ENCODE data around the gene EDEM2.
"Not testable (repeated sequence)": the region's sequence is repeated elsewhere in the genome, so short reads cannot be mapped to it uniquely, and the experiment has no call there.

The EDEM2 gene

GRCh38 chr20:35187584-35188190 lies 40.6 kb upstream of the EDEM2 start:
- H3K27ac ChIP-seq: no peak overlapping the region
- ChIA-PET POLR2A (ENCODE audit: low non-redundant PET) (interaction anchor here (0.6 kb wide), 1 partner anchor 9 kb away, joined by 13 read pairs; no protein-coding TSS in a partner anchor), CTCF (interaction anchor here (0.5 to 1.5 kb wide), 5 partner anchors 43 to 459 kb away, joined by 3 to 6 read pairs (median 3); no protein-coding TSS in a partner anchor)
- no peak for TF ChIP-seq CTCF (conservative IDR thresholded peaks at IDR 0.05; ENCODE audit: low read depth)
- no peak for DNase-seq (ENCODE audit: low spot score)

GRCh38 chr20:35186691-35187289 lies 39.7 kb upstream of the EDEM2 start:
- CTCF ChIA-PET: interaction anchor here (1.5 kb wide), 1 partner anchor 117 kb away, joined by 4 read pairs; no protein-coding TSS in a partner anchor
- H3K27ac ChIP-seq; POLR2A ChIA-PET (ENCODE audit: low non-redundant PET); DNase-seq (ENCODE audit: low spot score): not testable (repeated sequence)

GRCh38 chr20:35181731-35182130 lies 34.6 kb upstream of the EDEM2 start:
- CTCF ChIA-PET: interaction anchor here (0.7 kb wide), 1 partner anchor 37 kb away, joined by 3 read pairs; no protein-coding TSS in a partner anchor
- no peak for TF ChIP-seq CTCF (conservative IDR thresholded peaks at IDR 0.05; ENCODE audit: low read depth)
- H3K27ac ChIP-seq: no peak overlapping the region
- DNase-seq (ENCODE audit: low spot score): no peak
- POLR2A ChIA-PET (ENCODE audit: low non-redundant PET): no interaction called here

GRCh38 chr20:35180266-35180665 lies 33.1 kb upstream of the EDEM2 start:
- no peak overlapping the region for H3K27ac ChIP-seq
- CTCF ChIA-PET: no interaction called here
- no peak for TF ChIP-seq CTCF (conservative IDR thresholded peaks at IDR 0.05; ENCODE audit: low read depth)
- POLR2A ChIA-PET (ENCODE audit: low non-redundant PET): no interaction called here
- DNase-seq (ENCODE audit: low spot score): no peak

GRCh38 chr20:35179292-35180212 lies 32.4 kb upstream of the EDEM2 start:
- TF ChIP-seq CTCF (conservative IDR thresholded peaks at IDR 0.05; ENCODE audit: low read depth): no peak
- no peak overlapping the region for H3K27ac ChIP-seq
- ChIA-PET POLR2A (ENCODE audit: low non-redundant PET) (interaction anchor here (0.7 kb wide), 1 partner anchor 123 kb away, joined by 3 read pairs; no protein-coding TSS in a partner anchor), CTCF (no interaction called here)
- no peak for DNase-seq (ENCODE audit: low spot score)

- peak overlapping the region; percentile 22 for H3K27ac ChIP-seq
- POLR2A ChIA-PET (ENCODE audit: low non-redundant PET): interaction anchor here (1.3 kb wide), 1 partner anchor 29 kb away, joined by 3 read pairs; the partner anchor contains the start of gene EDEM2
- no peak for DNase-seq (ENCODE audit: low spot score)
- CTCF ChIA-PET: no interaction called here
- no peak for TF ChIP-seq CTCF (conservative IDR thresholded peaks at IDR 0.05; ENCODE audit: low read depth)
Measured at GRCh38 chr20:35176132-35176531, 29.0 kb upstream of the EDEM2 start.
